ENCODE results near the gene MARK1.

Gene MARK1

DNA sequence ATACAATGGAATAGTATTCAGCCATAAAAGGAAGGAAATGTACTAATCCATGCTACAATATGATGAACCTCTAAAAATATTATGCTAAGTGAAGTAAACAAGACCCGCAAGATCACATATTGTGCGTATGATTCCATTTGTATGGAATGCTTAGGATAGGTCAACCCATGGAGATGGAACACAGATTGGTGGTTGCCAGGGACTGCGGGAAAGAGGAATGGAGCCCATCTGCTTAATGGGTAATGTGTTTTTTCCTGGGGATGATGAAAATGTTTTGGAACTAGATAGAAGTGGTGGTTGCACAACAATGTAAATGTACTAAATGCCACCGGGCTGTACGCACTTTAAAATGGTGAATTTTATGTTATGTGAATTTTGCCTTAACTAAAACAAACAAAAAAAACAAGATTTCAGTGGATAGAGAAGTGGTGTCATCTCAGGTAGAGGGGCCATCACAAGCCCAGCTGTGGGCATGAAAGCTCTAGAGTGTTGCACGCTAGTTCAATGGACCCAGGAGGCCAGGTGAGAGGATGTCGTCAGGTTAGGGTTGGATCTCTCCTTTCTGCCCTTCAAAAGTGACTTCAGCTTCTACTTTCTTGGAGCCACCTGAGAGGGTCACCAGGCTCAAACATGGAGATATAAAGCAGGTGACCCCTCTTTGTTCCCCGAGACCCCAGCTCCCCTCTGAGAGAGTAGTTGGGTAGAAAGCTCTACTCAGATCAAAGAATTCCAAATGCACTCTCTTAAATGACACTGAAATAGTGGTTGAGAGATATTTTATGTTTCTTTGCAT, 164.7 kb downstream of the MARK1 start:
- no peak for DNase-seq

DNA sequence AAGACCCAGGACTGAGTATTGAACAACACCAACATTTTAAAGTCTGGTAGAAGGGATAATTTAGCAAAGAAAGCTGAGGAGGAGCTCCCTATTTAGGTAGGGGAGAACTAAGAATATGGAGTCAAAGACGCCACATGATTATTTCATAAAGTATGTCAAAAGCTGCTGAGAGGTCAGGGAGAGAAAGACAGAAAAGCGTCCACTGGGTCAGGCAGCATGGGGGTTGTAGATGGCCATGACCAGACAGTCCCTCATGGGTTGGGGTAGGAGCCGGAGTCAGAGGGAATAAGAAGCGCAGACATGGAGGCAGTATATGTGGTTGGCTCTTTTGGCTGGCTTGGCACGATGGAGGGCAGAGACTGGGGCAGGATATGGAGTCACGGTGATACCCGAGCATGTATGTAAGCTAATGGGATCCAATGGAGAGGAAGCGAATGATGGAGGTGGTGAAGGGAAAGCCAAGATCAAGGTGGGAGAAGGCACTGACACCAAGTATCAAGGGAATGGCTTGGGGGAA, 167.0 kb downstream of the MARK1 start:
- no peak for DNase-seq

DNA sequence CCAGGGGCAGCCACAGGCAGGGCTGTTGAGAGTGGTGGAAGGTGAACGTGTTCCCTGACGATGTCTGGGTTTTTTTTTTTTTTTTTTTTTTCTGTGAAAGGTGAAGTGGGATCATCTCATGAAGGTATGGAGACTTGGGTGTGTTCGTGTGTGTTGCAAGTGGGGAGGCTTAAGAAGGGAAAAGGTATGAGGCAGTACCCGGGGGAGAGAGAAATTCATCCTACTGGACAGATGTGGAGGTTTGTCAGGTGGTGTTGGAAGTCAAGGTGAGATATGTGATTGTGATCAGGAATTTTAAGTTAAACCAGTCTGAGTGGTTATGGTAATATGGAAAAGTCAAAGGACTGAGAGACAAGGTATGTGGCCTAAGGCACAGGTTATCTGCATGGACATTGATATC, 167.5 kb downstream of the MARK1 start:
- no peak for DNase-seq

DNA sequence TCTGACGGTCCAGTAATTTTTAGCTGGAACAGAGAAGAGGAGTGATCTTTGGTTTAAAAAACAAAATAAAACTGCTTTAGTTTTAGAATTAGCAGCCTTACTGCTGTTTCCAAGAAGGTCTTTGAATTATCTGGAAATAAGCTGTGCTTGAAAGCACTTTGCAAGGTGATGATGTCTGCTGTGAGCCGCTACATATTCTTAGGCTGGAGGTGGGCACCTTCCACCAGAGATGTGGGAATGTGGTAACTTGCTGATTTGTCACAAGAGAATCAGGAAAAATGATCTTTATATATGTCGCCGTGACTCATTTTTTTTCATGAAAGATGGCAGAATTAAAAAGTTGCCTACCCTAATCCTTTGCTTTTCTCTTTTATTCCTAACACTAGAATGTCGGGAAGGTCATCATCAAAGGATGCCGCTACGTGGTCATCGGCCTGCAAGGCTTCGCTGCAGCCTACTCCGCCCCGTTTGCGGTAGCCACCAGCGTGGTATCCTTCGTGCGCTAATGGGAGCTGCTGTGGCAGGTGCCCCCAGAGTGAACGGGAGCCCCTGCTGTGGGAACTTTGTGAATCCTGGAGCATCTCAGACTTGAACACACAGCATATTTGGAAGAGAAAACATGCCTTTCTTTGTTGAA, 168.4 kb downstream of the MARK1 start:
- no peak for DNase-seq

DNA sequence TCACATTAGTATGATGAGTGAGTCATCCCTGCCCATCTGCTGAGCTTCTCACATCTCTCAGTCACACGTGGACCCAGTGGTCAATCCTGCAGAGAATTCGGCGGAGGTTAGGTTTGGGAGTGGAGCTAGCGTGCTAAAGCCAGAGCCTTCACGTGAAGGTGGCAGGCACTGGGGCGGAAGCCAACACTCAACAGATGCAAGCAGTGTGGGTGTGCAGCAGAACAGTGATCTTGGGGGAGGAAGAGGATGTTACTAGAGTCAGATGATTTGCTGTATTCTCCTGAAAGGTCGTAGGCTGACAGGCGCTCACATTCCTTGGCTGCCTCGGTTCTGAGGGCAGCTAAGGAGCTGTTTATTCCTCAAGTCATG, 168.9 kb downstream of the MARK1 start:
- DNase-seq, result no peak

DNA sequence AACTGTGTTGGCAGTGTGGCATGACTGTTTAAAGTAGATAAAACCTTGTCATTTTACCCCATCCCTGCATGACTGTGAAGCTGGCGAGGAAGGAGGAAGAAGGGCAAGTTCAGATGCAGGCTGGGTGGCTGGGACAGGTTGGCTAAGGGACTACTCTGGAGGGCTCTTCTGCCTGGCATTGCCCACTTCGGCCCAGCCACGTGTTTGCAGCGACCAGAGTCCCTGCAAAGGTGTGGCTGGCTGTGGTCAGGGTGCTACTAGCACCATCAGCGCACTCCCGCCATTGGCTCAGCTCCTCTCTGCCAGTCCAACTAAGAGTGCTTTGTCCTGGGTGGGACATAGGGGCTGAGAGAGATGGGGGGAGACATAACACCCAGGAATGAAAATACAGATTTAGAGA, 169.4 kb downstream of the MARK1 start:
- no peak for DNase-seq

DNA sequence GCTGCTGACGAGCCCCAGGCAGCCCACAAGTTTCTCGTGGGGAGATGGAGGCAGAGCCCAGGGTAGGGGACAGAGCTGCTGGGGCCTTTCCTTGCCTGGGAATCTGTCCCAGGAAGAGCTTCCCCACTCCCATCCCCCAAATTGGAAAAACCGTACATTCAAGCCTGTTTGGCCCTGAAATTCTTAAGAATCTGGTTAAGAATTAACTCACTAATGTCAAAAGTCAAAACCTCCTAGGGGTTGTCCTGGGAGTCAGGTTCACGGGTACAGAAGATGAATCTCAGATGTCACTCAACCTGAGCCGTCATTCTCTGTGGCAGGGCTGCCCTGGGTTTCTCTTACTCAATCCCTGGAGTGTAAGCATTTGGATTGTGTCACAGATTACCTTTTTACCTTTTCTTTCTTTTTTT, 170.7 kb downstream of the MARK1 start:
- no peak for DNase-seq

DNA sequence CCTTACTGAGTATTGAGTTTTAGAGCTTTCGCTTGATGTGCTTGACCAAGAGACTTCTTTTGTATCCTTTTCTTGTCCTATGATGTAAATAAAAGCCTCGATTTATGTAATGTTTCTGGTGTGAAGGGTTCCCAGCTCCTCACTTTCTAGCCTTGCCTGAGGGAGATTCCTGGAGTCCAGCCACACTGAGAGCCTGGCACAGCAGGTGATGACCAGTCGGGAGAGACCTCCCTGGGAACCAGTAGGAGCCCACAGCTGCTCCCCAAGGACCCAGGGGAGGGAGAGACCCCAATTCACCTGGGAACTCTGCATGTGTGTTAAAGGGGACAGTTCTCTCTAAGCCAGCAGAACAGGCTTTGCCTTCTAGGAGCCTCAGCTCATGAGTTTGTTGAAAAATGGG, 171.1 kb downstream of the MARK1 start:
- DNase-seq, result no peak

DNA sequence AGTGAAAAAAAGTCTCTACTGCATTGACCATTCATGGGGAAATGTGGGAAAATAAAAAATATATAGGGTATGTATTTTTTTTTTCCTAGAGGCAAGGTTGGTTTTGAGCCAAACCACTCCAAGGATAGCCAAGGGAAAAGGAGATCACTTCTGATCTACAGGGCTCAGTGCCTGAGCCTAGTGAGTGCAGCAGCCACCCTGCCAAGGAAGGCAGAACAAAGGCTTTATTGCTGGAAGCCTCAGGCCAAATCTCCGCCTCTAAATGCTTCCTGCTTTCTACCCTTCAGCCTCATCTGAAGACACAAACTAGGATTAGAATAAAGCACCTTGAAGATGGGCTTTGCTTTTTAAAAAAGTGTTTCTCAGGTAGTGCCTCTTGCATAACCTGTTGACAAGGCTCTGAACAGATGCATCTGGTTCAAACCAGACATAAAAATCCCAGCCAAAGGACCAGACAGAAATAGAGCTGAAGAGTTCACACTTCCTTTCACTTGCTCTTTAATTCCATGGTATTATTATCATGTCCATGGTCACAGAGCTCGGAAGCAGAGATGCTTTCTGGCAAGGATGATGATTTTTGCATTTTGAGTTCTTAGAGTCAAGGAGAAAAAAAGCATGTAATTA, 172.7 kb downstream of the MARK1 start:
- DNase-seq, result no peak

DNA sequence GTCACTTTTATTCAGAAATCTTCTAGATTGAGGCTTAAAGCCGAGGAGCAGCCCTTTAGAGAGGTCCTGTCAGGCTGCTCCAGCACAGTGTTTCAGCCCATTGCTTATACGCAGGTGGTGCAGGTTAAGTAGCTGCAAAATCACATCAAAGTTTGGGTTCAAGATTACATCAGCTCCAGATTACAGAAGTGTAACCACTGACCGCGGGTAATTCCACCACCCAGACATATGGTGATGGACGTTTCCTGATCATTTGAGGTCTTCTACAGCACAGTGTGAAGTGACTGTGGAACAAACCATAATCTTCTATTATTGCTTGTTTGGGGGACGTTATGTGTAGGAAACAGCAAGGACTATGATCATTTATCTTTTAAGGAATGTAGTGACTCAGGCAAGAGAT, 174.0 kb downstream of the MARK1 start:
- DNase-seq, result no peak

DNA sequence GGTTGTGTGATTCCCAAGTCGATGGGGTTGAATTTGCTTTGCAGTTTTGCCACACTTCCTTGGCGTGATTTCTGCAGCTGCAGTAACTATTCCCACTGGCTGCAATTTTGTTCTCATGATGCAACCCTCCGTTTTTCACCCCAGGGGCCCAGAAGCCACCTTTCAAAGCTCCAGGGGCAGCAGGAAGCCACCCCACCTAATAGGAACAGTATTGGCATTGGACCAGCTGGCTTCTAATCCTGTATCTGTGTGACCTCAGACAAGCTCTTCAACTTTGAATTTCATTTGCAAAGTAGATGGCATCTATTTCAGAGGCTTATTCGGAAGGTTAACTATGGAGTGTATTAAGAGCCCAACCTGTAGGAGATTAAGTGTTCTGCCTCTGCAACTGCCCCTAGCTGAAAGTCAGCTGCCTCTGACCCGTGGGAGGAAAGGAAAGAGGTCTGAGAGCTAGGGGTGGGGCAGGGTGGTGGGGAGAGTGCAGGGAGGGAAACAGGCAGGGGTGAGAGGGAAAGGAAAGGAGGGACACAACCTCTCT, 174.9 kb downstream of the MARK1 start:
- DNase-seq, result no peak

DNA sequence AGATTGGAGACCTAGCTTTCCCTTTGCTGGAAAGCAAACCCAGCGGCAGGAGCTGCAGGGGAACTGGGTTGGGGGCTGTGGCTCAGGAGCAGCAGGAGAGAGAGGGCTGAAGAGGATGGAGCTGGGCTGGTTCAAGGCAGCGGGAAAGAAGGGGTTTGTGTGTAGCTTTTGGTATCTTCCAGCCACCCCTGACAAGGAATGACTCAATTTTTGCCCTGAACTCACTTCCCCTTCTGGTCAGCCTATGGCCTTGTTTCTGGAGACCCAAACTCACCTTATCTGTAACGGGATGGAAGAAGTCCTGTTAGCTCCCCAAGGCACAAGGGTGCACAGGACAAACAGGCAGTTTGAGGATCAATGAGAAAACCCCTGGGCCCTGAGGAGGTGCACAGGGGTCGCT, 175.4 kb downstream of the MARK1 start:
- no peak for DNase-seq

DNA sequence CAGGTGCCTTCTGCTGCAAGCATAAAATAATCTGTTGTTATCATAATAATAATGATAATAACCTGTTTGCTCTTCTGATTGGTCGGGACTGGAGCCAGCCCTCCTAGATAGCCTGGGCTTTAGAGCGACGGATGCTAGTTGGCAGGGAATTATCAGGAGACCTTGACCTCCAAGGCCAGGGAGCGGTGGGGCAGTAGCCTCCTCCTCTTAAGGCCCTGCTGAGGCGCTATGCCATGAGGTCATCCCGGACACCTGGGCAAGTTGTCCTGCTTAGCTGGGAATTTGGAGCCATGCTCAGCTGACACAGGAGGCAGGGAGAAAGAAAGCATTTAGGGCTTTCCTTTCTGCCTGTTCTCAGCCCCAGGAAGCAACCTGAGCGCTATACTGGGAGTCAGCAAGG, 177.8 kb downstream of the MARK1 start:
- DNase-seq, result no peak

DNA sequence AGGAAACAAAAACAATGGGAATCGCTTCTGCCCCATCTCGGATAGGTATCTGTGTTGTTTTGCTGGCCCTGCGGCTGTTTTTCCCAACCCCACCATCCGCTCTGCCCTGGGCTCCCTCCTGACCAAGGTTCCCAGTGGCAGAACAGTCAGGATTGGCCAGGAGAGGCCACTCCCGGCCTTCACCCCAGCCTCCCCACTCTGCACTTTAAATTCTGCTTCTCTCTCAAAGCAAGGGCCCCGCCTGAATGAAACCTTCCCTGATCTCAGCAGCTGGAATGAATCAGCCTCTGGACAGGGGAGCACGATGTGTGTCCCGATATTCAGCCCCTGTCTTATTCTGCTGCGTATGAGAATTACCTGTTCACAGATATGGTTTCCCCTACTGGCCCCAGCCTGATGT, 178.5 kb downstream of the MARK1 start:
- DNase-seq, result no peak

DNA sequence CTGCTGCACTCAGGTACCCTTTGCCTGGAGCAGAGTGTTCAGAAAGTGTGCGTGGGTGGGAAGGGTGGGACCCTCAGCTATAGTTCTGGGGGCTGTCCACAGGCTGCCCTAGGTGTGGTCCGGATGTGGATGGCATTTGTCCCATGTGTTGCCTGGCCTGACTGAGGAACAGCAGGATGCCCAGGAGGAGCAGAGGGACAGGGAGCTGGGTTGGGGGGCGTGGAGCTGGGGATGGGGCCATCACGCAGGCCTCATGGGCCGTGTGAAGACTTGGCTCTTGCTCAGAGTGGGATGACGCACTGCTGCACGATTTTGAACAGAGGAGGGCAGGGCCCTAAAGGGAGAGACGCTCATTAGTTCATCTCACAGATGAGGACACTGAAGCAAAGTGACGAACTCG, 179.2 kb downstream of the MARK1 start:
- DNase-seq, result no peak

DNA sequence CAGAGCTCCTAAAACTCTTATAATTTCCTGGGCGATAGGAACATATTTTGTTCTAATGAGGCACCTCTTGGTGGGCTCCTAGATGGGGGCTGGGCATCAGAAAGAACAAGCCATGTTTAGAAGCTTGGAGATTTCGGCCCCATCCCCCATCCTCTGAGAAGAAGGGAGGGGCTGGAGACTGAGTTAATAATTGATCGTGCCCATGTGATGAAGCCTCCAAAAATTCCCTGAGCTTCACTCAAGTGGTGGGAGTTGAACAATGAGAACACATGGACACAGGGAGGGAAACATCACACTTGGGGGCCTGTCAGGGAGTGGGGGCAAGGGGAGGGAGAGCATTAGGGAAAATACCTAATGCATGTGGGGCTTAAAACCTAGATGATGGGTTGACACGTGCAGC, 180.3 kb downstream of the MARK1 start:
- no peak for DNase-seq

DNA sequence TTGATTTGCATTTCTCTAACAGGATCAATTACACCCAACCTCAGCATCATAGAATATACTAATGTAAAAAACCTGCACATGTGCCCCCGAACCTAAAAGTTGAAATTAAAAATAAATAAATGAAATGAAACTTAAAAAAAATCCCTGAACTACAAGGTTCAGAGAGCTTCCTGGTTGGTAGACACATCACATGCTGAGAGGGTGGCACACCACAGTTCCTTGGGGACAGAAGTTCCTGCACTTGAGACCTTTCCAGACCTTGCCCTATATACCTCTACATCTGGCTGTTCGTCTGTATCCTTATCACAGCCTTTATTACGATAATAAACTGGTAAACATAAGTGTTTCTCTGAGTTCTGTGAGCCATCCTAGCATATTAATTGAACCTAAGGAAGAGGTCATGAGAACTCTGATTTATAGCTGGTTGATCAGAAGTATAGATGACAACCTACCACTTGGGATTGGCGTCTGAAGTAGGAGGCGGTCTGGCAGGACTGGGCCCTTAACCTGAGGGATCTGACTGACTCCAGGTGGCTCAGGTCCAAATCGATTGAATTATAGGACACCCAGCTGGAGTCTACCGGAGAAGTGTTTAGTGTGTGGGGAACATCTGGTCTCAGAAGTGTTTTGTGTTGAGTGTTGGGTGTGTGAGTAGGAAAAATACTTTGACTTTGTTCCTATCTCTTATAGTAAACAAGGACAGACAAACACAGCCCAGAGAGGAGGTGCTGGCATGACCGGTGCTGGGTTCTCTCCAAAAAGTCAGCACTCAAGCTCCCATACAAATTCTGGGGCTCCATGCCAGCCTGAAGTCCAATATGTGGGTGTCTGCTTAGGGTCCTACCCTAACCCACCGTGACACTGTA, 181.2 kb downstream of the MARK1 start:
- no peak for DNase-seq

DNA sequence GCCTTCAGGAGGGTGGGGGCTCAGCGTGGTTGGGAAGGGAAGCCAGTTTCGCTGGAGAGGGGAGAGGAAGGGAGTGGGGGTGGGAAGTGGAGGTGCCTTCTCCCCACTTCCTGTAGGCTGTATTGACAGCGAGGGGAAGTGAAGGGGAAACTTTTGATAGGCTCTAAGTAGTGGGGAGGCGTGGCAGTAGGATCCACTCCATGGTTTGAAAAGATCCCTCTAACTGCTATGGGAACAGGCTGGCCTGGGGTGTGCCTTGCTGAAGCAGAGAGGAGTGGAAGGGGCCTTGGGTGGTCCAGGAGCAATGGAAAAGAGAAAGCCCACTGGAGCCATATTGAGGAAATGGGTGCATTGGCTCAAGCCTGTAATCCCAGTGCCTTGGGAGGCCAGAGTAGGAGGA, 182.4 kb downstream of the MARK1 start:
- DNase-seq, result no peak

DNA sequence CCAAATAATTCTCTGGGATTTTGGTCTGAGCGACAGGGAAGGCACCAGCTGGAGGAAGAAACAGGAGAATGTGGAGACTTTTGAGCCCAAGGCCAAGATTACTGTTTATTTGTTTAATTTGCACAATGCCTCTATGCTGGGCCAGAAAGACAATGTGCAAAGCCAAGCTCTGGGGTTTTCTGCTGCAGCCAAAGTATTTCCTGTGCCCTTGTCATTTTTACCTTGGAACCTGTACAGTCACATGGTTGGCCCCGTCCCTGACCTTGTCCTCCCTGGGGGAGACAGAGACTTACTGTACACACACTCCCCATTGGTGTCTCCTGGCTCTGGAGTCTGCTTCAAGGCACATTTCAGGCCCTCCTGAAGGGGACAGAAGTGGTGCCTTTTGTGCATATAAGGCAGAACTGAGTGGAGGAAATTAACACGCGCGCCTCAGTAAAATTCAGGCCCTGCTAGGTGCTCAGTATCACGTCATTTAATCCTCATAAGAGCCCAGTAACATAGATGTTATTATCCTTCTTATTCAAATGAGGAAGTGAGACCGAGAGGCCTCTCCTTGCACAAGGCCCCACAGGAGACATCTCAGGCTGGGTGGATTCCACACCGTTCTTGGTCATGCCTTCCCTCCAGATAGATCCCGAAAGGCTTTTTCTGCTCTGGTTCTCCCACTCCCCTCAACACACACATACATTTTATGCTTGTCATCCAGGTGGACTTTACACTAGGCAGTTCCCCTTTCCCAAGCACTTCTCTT, 183.3 kb downstream of the MARK1 start:
- DNase-seq, result no peak

Measured in NCI-H1048 (cell line).